Measurements from ENCODE around the gene TSPAN11.

The TSPAN11 gene

GRCh38 chr12:31031951-31032335, 105.4 kb downstream of the TSPAN11 start:
- no peak overlapping the region for H3K27ac ChIP-seq (ENCODE audit: low read length)
- no peak overlapping the region for H3K4me3 ChIP-seq (ENCODE audit: low read length in 2 of 2)
- H3K9me3 ChIP-seq (ENCODE audit: control insufficient read depth in 2 of 2, low read length in 2 of 2) = no peaks in the 10 kb centered on the region
- H3K27me3 ChIP-seq (ENCODE audit: control insufficient read depth in 1 of 2, insufficient read depth in 2 of 2, low read length in 2 of 2) = no peaks in the 10 kb centered on the region
- no peaks in the 10 kb centered on the region for H3K36me3 ChIP-seq (ENCODE audit: control insufficient read depth in 2 of 2, insufficient read depth in 2 of 2, low read length in 2 of 2)
- no peak overlapping the region for H3K9ac ChIP-seq (ENCODE audit: low read length in 2 of 2)
- no peaks in the 10 kb centered on the region for H3K4me1 ChIP-seq (ENCODE audit: control insufficient read depth, insufficient read depth, low read length)

GRCh38 chr12:31033146-31033545, 106.6 kb downstream of the TSPAN11 start:
- Histone ChIP-seq H3K27me3 (ENCODE audit: control insufficient read depth in 1 of 2, insufficient read depth in 2 of 2, low read length in 2 of 2) (no peaks in the 10 kb centered on the region), H3K4me3 (ENCODE audit: low read length in 2 of 2) (no peak overlapping the region), H3K9me3 (ENCODE audit: control insufficient read depth in 2 of 2, low read length in 2 of 2) (no peaks in the 10 kb centered on the region), H3K4me1 (ENCODE audit: control insufficient read depth, insufficient read depth, low read length) (no peaks in the 10 kb centered on the region), H3K27ac (ENCODE audit: low read length) (no peak overlapping the region), H3K9ac (ENCODE audit: low read length in 2 of 2) (no peak overlapping the region), H3K36me3 (ENCODE audit: control insufficient read depth in 2 of 2, insufficient read depth in 2 of 2, low read length in 2 of 2) (no peaks in the 10 kb centered on the region)

GRCh38 chr12:31033681-31034080, 107.1 kb downstream of the TSPAN11 start:
- Histone ChIP-seq H3K9ac (ENCODE audit: low read length in 2 of 2) (no peak overlapping the region), H3K27ac (ENCODE audit: low read length) (no peak overlapping the region), H3K36me3 (ENCODE audit: control insufficient read depth in 2 of 2, insufficient read depth in 2 of 2, low read length in 2 of 2) (no peaks in the 10 kb centered on the region), H3K27me3 (ENCODE audit: control insufficient read depth in 1 of 2, insufficient read depth in 2 of 2, low read length in 2 of 2) (no peaks in the 10 kb centered on the region), H3K4me1 (ENCODE audit: control insufficient read depth, insufficient read depth, low read length) (no peaks in the 10 kb centered on the region), H3K9me3 (ENCODE audit: control insufficient read depth in 2 of 2, low read length in 2 of 2) (no peaks in the 10 kb centered on the region), H3K4me3 (ENCODE audit: low read length in 2 of 2) (no peak overlapping the region)

- no peaks in the 10 kb centered on the region for H3K36me3 ChIP-seq (ENCODE audit: control insufficient read depth in 2 of 2, insufficient read depth in 2 of 2, low read length in 2 of 2)
- H3K4me1 ChIP-seq (ENCODE audit: control insufficient read depth, insufficient read depth, low read length) = no peaks in the 10 kb centered on the region
- H3K27me3 ChIP-seq (ENCODE audit: control insufficient read depth in 1 of 2, insufficient read depth in 2 of 2, low read length in 2 of 2) = no peaks in the 10 kb centered on the region
- H3K9me3 ChIP-seq (ENCODE audit: control insufficient read depth in 2 of 2, low read length in 2 of 2) = no peaks in the 10 kb centered on the region
- no peak overlapping the region for H3K27ac ChIP-seq (ENCODE audit: low read length)
- H3K9ac ChIP-seq (ENCODE audit: low read length in 2 of 2) = no peak overlapping the region
- no peak overlapping the region for H3K4me3 ChIP-seq (ENCODE audit: low read length in 2 of 2)
These were observed 107.8 kb downstream of the TSPAN11 start for GRCh38 chr12:31034372-31034771.

GRCh38 chr12:31035226-31035625, 108.7 kb downstream of the TSPAN11 start:
- Histone ChIP-seq H3K27ac (ENCODE audit: low read length) (no peak overlapping the region), H3K9me3 (ENCODE audit: control insufficient read depth in 2 of 2, low read length in 2 of 2) (no peaks in the 10 kb centered on the region)

GRCh38 chr12:31035967-31036665, 109.6 kb downstream of the TSPAN11 start:
- Histone ChIP-seq H3K36me3 (ENCODE audit: control insufficient read depth in 2 of 2, insufficient read depth in 2 of 2, low read length in 2 of 2) (no peaks in the 10 kb centered on the region), H3K27me3 (ENCODE audit: control insufficient read depth in 1 of 2, insufficient read depth in 2 of 2, low read length in 2 of 2) (no peaks in the 10 kb centered on the region), H3K9me3 (ENCODE audit: control insufficient read depth in 2 of 2, low read length in 2 of 2) (no peaks in the 10 kb centered on the region), H3K4me3 (ENCODE audit: low read length in 2 of 2) (no peak overlapping the region), H3K27ac (ENCODE audit: low read length) (no peak overlapping the region), H3K4me1 (ENCODE audit: control insufficient read depth, insufficient read depth, low read length) (no peaks in the 10 kb centered on the region), H3K9ac (ENCODE audit: low read length in 2 of 2) (no peak overlapping the region)

More at GRCh38 chr12:31035226-31035625, 108.7 kb downstream of the TSPAN11 start:
- Histone ChIP-seq H3K9ac (ENCODE audit: low read length in 2 of 2) (no peak overlapping the region), H3K27me3 (ENCODE audit: control insufficient read depth in 1 of 2, insufficient read depth in 2 of 2, low read length in 2 of 2) (no peaks in the 10 kb centered on the region), H3K36me3 (ENCODE audit: control insufficient read depth in 2 of 2, insufficient read depth in 2 of 2, low read length in 2 of 2) (no peaks in the 10 kb centered on the region), H3K4me1 (ENCODE audit: control insufficient read depth, insufficient read depth, low read length) (no peaks in the 10 kb centered on the region), H3K4me3 (ENCODE audit: low read length in 2 of 2) (no peak overlapping the region)

- no peak overlapping the region for H3K9ac ChIP-seq (ENCODE audit: low read length in 2 of 2)
- H3K27me3 ChIP-seq (ENCODE audit: control insufficient read depth in 1 of 2, insufficient read depth in 2 of 2, low read length in 2 of 2) = no peaks in the 10 kb centered on the region
- H3K4me3 ChIP-seq (ENCODE audit: low read length in 2 of 2) = no peak overlapping the region
- no peaks in the 10 kb centered on the region for H3K4me1 ChIP-seq (ENCODE audit: control insufficient read depth, insufficient read depth, low read length)
- H3K9me3 ChIP-seq (ENCODE audit: control insufficient read depth in 2 of 2, low read length in 2 of 2) = no peaks in the 10 kb centered on the region
- H3K36me3 ChIP-seq (ENCODE audit: control insufficient read depth in 2 of 2, insufficient read depth in 2 of 2, low read length in 2 of 2) = no peaks in the 10 kb centered on the region
- H3K27ac ChIP-seq (ENCODE audit: low read length) = no peak overlapping the region
These were observed 110.5 kb downstream of the TSPAN11 start for GRCh38 chr12:31037028-31037427.

- no peak overlapping the region for H3K27ac ChIP-seq (ENCODE audit: low read length)
- H3K36me3 ChIP-seq (ENCODE audit: control insufficient read depth in 2 of 2, insufficient read depth in 2 of 2, low read length in 2 of 2) = no peaks in the 10 kb centered on the region
- H3K9ac ChIP-seq (ENCODE audit: low read length in 2 of 2) = no peak overlapping the region
- no peaks in the 10 kb centered on the region for H3K4me1 ChIP-seq (ENCODE audit: control insufficient read depth, insufficient read depth, low read length)
- H3K9me3 ChIP-seq (ENCODE audit: control insufficient read depth in 2 of 2, low read length in 2 of 2) = no peaks in the 10 kb centered on the region
- no peaks in the 10 kb centered on the region for H3K27me3 ChIP-seq (ENCODE audit: control insufficient read depth in 1 of 2, insufficient read depth in 2 of 2, low read length in 2 of 2)
- no peak overlapping the region for H3K4me3 ChIP-seq (ENCODE audit: low read length in 2 of 2)
These were observed 111.4 kb downstream of the TSPAN11 start for GRCh38 chr12:31037931-31038330.

- Histone ChIP-seq H3K9ac (ENCODE audit: low read length in 2 of 2) (no peak overlapping the region), H3K4me3 (ENCODE audit: low read length in 2 of 2) (no peak overlapping the region), H3K4me1 (ENCODE audit: control insufficient read depth, insufficient read depth, low read length) (no peaks in the 10 kb centered on the region), H3K27me3 (ENCODE audit: control insufficient read depth in 1 of 2, insufficient read depth in 2 of 2, low read length in 2 of 2) (no peaks in the 10 kb centered on the region), H3K36me3 (ENCODE audit: control insufficient read depth in 2 of 2, insufficient read depth in 2 of 2, low read length in 2 of 2) (no peaks in the 10 kb centered on the region), H3K9me3 (ENCODE audit: control insufficient read depth in 2 of 2, low read length in 2 of 2) (no peaks in the 10 kb centered on the region), H3K27ac (ENCODE audit: low read length) (no peak overlapping the region)
These were observed 114.6 kb downstream of the TSPAN11 start for GRCh38 chr12:31041033-31041564.

Data from stomach smooth muscle (tissue), 2 donors.